Vagina (tissue), 2 donors: ENCODE data around the gene DNAJC19. TPM values are rescaled to one million over a fixed set of nuclear protein-coding genes. Genes with fewer than 3 reads are reported as not detected.

Experiments used
- DNase-seq, 2 donors: peaks; one replicate each; pipeline ENCODE4 v3.0.0-alpha.2; 2017; ENCODE audit errors: extremely low spot score in 2 of 2
- H3K27ac ChIP-seq: fragments of 200-600 bp; sonication (generic); one replicate; pipeline ENCODE4 v1.5.1; 2019
- H3K27me3 ChIP-seq: fragments of 200-600 bp; sonication (generic); one replicate; pipeline ENCODE4 v1.5.1; 2019
- H3K36me3 ChIP-seq, 2 donors: fragments of 200-600 bp; sonication (generic); one replicate each; pipeline ENCODE4 v1.5.1; 2017 to 2019
- H3K4me1 ChIP-seq: fragments of 200-600 bp; sonication (generic); one replicate; pipeline ENCODE4 v1.5.1; 2019
- H3K4me3 ChIP-seq, 2 donors: fragments of 200-600 bp; sonication (generic); 1 replicate in 1 of 2; 2 replicates in 1 of 2; pipeline ENCODE4 v1.5.1; 2016 to 2019
- H3K9me3 ChIP-seq: fragments of 200-600 bp; sonication (generic); one replicate; pipeline ENCODE4 v1.5.1; 2019
- CTCF ChIP-seq, 3 experiments: fragments of 450-650 bp in 2 of 3; fragments of 200-600 bp in 1 of 3; sonication (generic) in 1 of 3; IDR thresholded peaks; one replicate each; pipeline ENCODE4 v1.5.1; 2017 to 2019; ENCODE audit warnings: antibody characterized with exemption in 3 of 3, mild to moderate bottlenecking in 2 of 3, moderate library complexity in 2 of 3
- POLR2A ChIP-seq, 2 donors: fragments of 450-650 bp; IDR thresholded peaks; one replicate each; pipeline ENCODE4 v1.6.1; 2017; ENCODE audit warnings: antibody characterized with exemption in 2 of 2, mild to moderate bottlenecking in 2 of 2, moderate library complexity in 2 of 2
- POLR2AphosphoS5 ChIP-seq, 2 donors: sonication (generic); formaldehyde crosslinking; IDR thresholded peaks; one replicate each; pipeline ENCODE4 v1.9.0; 2017; ENCODE audit warnings: antibody characterized with exemption in 2 of 2, mild to moderate bottlenecking in 2 of 2, low read depth in 1 of 2; ENCODE audit not compliant: insufficient read depth in 1 of 2
- intact Hi-C: fragments of 100-400 bp; cut with DNase I; formaldehyde crosslinking; loops from one replicate; pipeline ENCODE4 v1.15.1; 2023
- total RNA-seq: library from RNA; depleted of rRNA; stranded (reverse); fragments of >200 nt; gene quantifications from one replicate; pipeline ENCODE4 v1.2.3, GENCODE V29; 2016

DNAJC19 gene
- total RNA-seq, 1 donor from 2014 or later, result 38.1 TPM

- H3K36me3 ChIP-seq, result peaks cover 4 to 10% of the 10 kb centered on the region in 2 donors
- H3K9me3 ChIP-seq, result no peaks in the 10 kb centered on the region
- TF ChIP-seq POLR2A (IDR thresholded peaks at IDR 0.05), result no peak
- no peak for TF ChIP-seq POLR2AphosphoS5 (IDR thresholded peaks at IDR 0.05; ENCODE audit: insufficient read depth in 1 of 2, low read depth in 1 of 2)
- no peak for TF ChIP-seq CTCF (IDR thresholded peaks at IDR 0.05)
- H3K27ac ChIP-seq, result no peak overlapping the region
- intact Hi-C loops, result no loop called here
- H3K4me3 ChIP-seq, result no peak overlapping the region
- H3K4me1 ChIP-seq, result peaks cover 7% of the 10 kb centered on the region
- DNase-seq, result no peak
- no peaks in the 10 kb centered on the region for H3K27me3 ChIP-seq
These were observed 9.6 kb downstream of the DNAJC19 start for GRCh38 chr3:180979961-180980360.

GRCh38 chr3:180977498-180977897, 12.0 kb downstream of the DNAJC19 start:
- TF ChIP-seq POLR2AphosphoS5 (IDR thresholded peaks at IDR 0.05; ENCODE audit: insufficient read depth in 1 of 2, low read depth in 1 of 2), result no peak
- TF ChIP-seq CTCF (IDR thresholded peaks at IDR 0.05), result no peak
- no peak for TF ChIP-seq POLR2A (IDR thresholded peaks at IDR 0.05)
- Histone ChIP-seq H3K9me3 (no peaks in the 10 kb centered on the region), H3K27ac (no peak overlapping the region), H3K4me1 (no peaks in the 10 kb centered on the region), H3K27me3 (no peaks in the 10 kb centered on the region), H3K36me3 (peaks cover 4 to 10% of the 10 kb centered on the region in 2 donors), H3K4me3 (no peak overlapping the region)
- no peak for DNase-seq
- intact Hi-C loops, result no loop called here

- TF ChIP-seq POLR2AphosphoS5 (IDR thresholded peaks at IDR 0.05; ENCODE audit: insufficient read depth in 1 of 2, low read depth in 1 of 2) (no peak), POLR2A (IDR thresholded peaks at IDR 0.05) (no peak), CTCF (IDR thresholded peaks at IDR 0.05) (no peak)
- Histone ChIP-seq H3K4me1 (no peaks in the 10 kb centered on the region), H3K36me3 (peaks cover 4 to 38% of the 10 kb centered on the region in 2 donors), H3K9me3 (no peaks in the 10 kb centered on the region), H3K4me3 (no peak overlapping the region), H3K27ac (no peak overlapping the region), H3K27me3 (no peaks in the 10 kb centered on the region)
- no peak for DNase-seq
- intact Hi-C loops, result loop anchor here (2.0 kb wide), 1 partner anchor 19 kb away; no protein-coding TSS in a partner anchor
These were observed 15.2 kb downstream of the DNAJC19 start for GRCh38 chr3:180974286-180974685.

- peaks cover 4 to 45% of the 10 kb centered on the region in 2 donors for H3K36me3 ChIP-seq
- no peak overlapping the region for H3K4me3 ChIP-seq
- no peak for DNase-seq
- intact Hi-C loops, result no loop called here
- no peaks in the 10 kb centered on the region for H3K4me1 ChIP-seq
- H3K27me3 ChIP-seq, result no peaks in the 10 kb centered on the region
- H3K27ac ChIP-seq, result no peak overlapping the region
- no peaks in the 10 kb centered on the region for H3K9me3 ChIP-seq
- no peak for TF ChIP-seq CTCF (IDR thresholded peaks at IDR 0.05)
- no peak for TF ChIP-seq POLR2A (IDR thresholded peaks at IDR 0.05)
- no peak for TF ChIP-seq POLR2AphosphoS5 (IDR thresholded peaks at IDR 0.05; ENCODE audit: insufficient read depth in 1 of 2, low read depth in 1 of 2)
These were observed 16.0 kb downstream of the DNAJC19 start for GRCh38 chr3:180973543-180973942.

- no peak overlapping the region for H3K27ac ChIP-seq
- H3K36me3 ChIP-seq, result peaks cover 0 to 48% of the 10 kb centered on the region in 2 donors
- H3K9me3 ChIP-seq, result no peaks in the 10 kb centered on the region
- intact Hi-C loops, result no loop called here
- no peaks in the 10 kb centered on the region for H3K4me1 ChIP-seq
- no peak overlapping the region for H3K4me3 ChIP-seq
- DNase-seq, result no peak
- no peaks in the 10 kb centered on the region for H3K27me3 ChIP-seq
- no peak for TF ChIP-seq POLR2A (IDR thresholded peaks at IDR 0.05)
- TF ChIP-seq CTCF (IDR thresholded peaks at IDR 0.05), result no peak
- no peak for TF ChIP-seq POLR2AphosphoS5 (IDR thresholded peaks at IDR 0.05; ENCODE audit: insufficient read depth in 1 of 2, low read depth in 1 of 2)
These were observed 18.6 kb downstream of the DNAJC19 start for GRCh38 chr3:180970931-180971330.
